ENCODE data around the gene MAPRE3.

The MAPRE3 gene

GRCh38 chr2:27021253-27022049 lies 51.0 kb downstream of the MAPRE3 start:
- H3K9ac ChIP-seq (ENCODE audit: insufficient read length, low read depth): no peak overlapping the region
- peaks cover 35% of the 10 kb centered on the region for H3K36me3 ChIP-seq (ENCODE audit: insufficient read depth, insufficient read length, low read length)
- no peaks in the 10 kb centered on the region for H3K27me3 ChIP-seq (ENCODE audit: insufficient read depth, insufficient read length)
- H3K9me3 ChIP-seq (ENCODE audit: insufficient read depth, low read length): no peaks in the 10 kb centered on the region
- H3K4me1 ChIP-seq (ENCODE audit: insufficient read depth, insufficient read length): peaks cover 10% of the 10 kb centered on the region
- H3K4me3 ChIP-seq (ENCODE audit: insufficient read length, low read depth): no peak overlapping the region
- TF ChIP-seq YY1 (IDR thresholded peaks at IDR 0.05; ENCODE audit: insufficient read depth, insufficient read length) (no peak), ZNF274 (IDR thresholded peaks at IDR 0.05; ENCODE audit: low read depth, low read length) (no peak), SUZ12 (IDR thresholded peaks at IDR 0.05; ENCODE audit: extremely low read depth, insufficient read depth, insufficient read length) (no peak)
- no peak for DNase-seq (ENCODE audit: low read depth, low spot score)

DNA sequence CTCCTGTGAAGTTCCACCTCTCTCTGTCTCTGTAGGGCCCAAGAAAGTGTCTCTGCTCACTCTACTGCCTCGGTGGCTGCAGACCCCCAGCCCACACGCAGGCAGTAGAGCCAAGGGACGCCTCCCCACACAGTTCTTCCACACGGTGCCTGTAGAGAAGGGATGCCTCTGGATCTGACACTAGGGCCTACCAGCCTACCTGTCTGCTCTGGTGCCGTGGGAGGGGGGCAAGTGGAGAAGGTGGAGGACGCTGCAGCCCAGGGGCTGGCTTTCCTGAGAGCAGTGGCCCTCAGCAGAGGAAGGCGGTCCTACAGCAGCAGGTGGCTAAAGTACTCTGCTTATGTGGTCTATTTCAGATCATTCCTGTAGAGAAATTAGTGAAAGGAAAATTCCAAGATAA lies 53.3 kb downstream of the MAPRE3 start:
- no peak for TF ChIP-seq ZNF274 (IDR thresholded peaks at IDR 0.05; ENCODE audit: low read depth, low read length)
- TF ChIP-seq YY1 (IDR thresholded peaks at IDR 0.05; ENCODE audit: insufficient read depth, insufficient read length): no peak
- TF ChIP-seq SUZ12 (IDR thresholded peaks at IDR 0.05; ENCODE audit: extremely low read depth, insufficient read depth, insufficient read length): no peak
- no peaks in the 10 kb centered on the region for H3K27me3 ChIP-seq (ENCODE audit: insufficient read depth, insufficient read length)
- peaks cover 35% of the 10 kb centered on the region for H3K36me3 ChIP-seq (ENCODE audit: insufficient read depth, insufficient read length, low read length)
- peaks cover 8% of the 10 kb centered on the region for H3K4me1 ChIP-seq (ENCODE audit: insufficient read depth, insufficient read length)
- no peak overlapping the region for H3K4me3 ChIP-seq (ENCODE audit: insufficient read length, low read depth)
- no peak for DNase-seq (ENCODE audit: low read depth, low spot score)
- no peaks in the 10 kb centered on the region for H3K9me3 ChIP-seq (ENCODE audit: insufficient read depth, low read length)
- no peak overlapping the region for H3K9ac ChIP-seq (ENCODE audit: insufficient read length, low read depth)

- H3K4me1 ChIP-seq (ENCODE audit: insufficient read depth, insufficient read length): peaks cover 8% of the 10 kb centered on the region
- no peaks in the 10 kb centered on the region for H3K27me3 ChIP-seq (ENCODE audit: insufficient read depth, insufficient read length)
- no peaks in the 10 kb centered on the region for H3K9me3 ChIP-seq (ENCODE audit: insufficient read depth, low read length)
- TF ChIP-seq YY1 (IDR thresholded peaks at IDR 0.05; ENCODE audit: insufficient read depth, insufficient read length) (no peak), SUZ12 (IDR thresholded peaks at IDR 0.05; ENCODE audit: extremely low read depth, insufficient read depth, insufficient read length) (no peak), ZNF274 (IDR thresholded peaks at IDR 0.05; ENCODE audit: low read depth, low read length) (no peak)
- no peak overlapping the region for H3K4me3 ChIP-seq (ENCODE audit: insufficient read length, low read depth)
- H3K36me3 ChIP-seq (ENCODE audit: insufficient read depth, insufficient read length, low read length): peaks cover 39% of the 10 kb centered on the region
- no peak for DNase-seq (ENCODE audit: low read depth, low spot score)
- no peak overlapping the region for H3K9ac ChIP-seq (ENCODE audit: insufficient read length, low read depth)
These were observed 53.8 kb downstream of the MAPRE3 start for GRCh38 chr2:27024188-27024587.

GRCh38 chr2:27024812-27025211 lies 54.4 kb downstream of the MAPRE3 start:
- H3K9ac ChIP-seq (ENCODE audit: insufficient read length, low read depth): no peak overlapping the region
- DNase-seq (ENCODE audit: low read depth, low spot score): no peak

GRCh38 chr2:27025281-27025800 lies 54.9 kb downstream of the MAPRE3 start:
- no peaks in the 10 kb centered on the region for H3K9me3 ChIP-seq (ENCODE audit: insufficient read depth, low read length)
- no peak overlapping the region for H3K4me3 ChIP-seq (ENCODE audit: insufficient read length, low read depth)
- H3K27me3 ChIP-seq (ENCODE audit: insufficient read depth, insufficient read length): no peaks in the 10 kb centered on the region
- peaks cover 7% of the 10 kb centered on the region for H3K4me1 ChIP-seq (ENCODE audit: insufficient read depth, insufficient read length)
- TF ChIP-seq ZNF274 (IDR thresholded peaks at IDR 0.05; ENCODE audit: low read depth, low read length) (no peak), YY1 (IDR thresholded peaks at IDR 0.05; ENCODE audit: insufficient read depth, insufficient read length) (no peak), SUZ12 (IDR thresholded peaks at IDR 0.05; ENCODE audit: extremely low read depth, insufficient read depth, insufficient read length) (no peak)
- peaks cover 50% of the 10 kb centered on the region for H3K36me3 ChIP-seq (ENCODE audit: insufficient read depth, insufficient read length, low read length)
- no peak for DNase-seq (ENCODE audit: low read depth, low spot score)
- no peak overlapping the region for H3K9ac ChIP-seq (ENCODE audit: insufficient read length, low read depth)

More at GRCh38 chr2:27024812-27025211, 54.4 kb downstream of the MAPRE3 start:
- H3K9me3 ChIP-seq (ENCODE audit: insufficient read depth, low read length): no peaks in the 10 kb centered on the region
- peaks cover 45% of the 10 kb centered on the region for H3K36me3 ChIP-seq (ENCODE audit: insufficient read depth, insufficient read length, low read length)
- peaks cover 8% of the 10 kb centered on the region for H3K4me1 ChIP-seq (ENCODE audit: insufficient read depth, insufficient read length)
- H3K4me3 ChIP-seq (ENCODE audit: insufficient read length, low read depth): no peak overlapping the region
- no peaks in the 10 kb centered on the region for H3K27me3 ChIP-seq (ENCODE audit: insufficient read depth, insufficient read length)
- TF ChIP-seq ZNF274 (IDR thresholded peaks at IDR 0.05; ENCODE audit: low read depth, low read length) (no peak), SUZ12 (IDR thresholded peaks at IDR 0.05; ENCODE audit: extremely low read depth, insufficient read depth, insufficient read length) (no peak), YY1 (IDR thresholded peaks at IDR 0.05; ENCODE audit: insufficient read depth, insufficient read length) (no peak)

DNA sequence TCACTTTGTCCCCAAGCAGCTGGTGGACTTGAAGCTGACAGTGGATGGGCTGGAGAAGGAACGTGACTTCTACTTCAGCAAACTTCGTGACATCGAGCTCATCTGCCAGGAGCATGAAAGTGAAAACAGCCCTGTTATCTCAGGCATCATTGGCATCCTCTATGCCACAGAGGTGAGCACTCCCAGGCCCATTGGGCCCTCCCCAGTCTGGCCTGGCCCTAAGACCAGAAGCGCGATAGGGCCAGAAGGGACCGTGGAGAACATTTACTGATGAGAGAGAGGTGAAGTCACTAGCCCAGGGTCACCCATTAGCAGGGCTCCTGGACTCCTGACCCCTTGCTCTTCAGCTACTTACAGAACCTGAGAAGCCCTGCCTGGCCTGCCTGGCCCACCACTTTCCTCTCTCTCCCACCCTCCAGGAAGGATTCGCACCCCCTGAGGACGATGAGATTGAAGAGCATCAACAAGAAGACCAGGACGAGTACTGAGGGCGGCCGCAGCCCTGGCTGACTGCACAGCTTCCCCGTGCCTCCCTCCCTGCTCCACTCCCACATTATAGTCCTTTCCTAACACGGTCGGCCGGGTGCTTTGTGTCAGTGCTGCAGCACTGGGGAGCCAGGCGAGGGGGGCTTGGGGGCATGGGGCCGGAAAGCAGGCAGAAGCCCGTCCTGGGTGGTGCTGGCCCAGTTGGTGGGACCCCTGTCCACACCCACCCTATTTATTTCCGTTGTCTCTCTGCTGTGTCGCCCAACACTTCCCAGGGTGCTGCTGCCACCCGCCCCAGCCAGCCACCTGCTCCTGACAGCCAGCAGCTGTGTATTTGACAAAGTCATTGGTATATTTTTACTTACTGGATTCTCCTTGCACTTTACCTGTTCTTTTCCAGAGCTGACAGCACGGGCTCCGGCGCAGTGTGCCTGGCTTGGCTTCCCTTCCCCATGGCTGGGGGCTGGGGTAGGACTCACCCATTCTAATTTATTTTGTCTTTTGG lies 55.7 kb downstream of the MAPRE3 start:
- no peak for TF ChIP-seq ZNF274 (IDR thresholded peaks at IDR 0.05; ENCODE audit: low read depth, low read length)
- TF ChIP-seq YY1 (IDR thresholded peaks at IDR 0.05; ENCODE audit: insufficient read depth, insufficient read length): no peak
- no peak for TF ChIP-seq SUZ12 (IDR thresholded peaks at IDR 0.05; ENCODE audit: extremely low read depth, insufficient read depth, insufficient read length)
- H3K9me3 ChIP-seq (ENCODE audit: insufficient read depth, low read length): no peaks in the 10 kb centered on the region
- no peak overlapping the region for H3K9ac ChIP-seq (ENCODE audit: insufficient read length, low read depth)
- H3K36me3 ChIP-seq (ENCODE audit: insufficient read depth, insufficient read length, low read length): peaks cover 56% of the 10 kb centered on the region
- H3K4me1 ChIP-seq (ENCODE audit: insufficient read depth, insufficient read length): peaks cover 4% of the 10 kb centered on the region
- no peak overlapping the region for H3K4me3 ChIP-seq (ENCODE audit: insufficient read length, low read depth)
- no peak for DNase-seq (ENCODE audit: low read depth, low spot score)
- H3K27me3 ChIP-seq (ENCODE audit: insufficient read depth, insufficient read length): no peaks in the 10 kb centered on the region

Measured in NT2/D1 (cell line).